Activated gamma-delta T cell treated with anti-CD3 and anti-CD28 coated beads, Interleukin-2, amount 50 U/mL, for 16 hours (primary cell): Measurements from ENCODE around the gene RHEBL1.

Experiments
- DNase-seq: peaks from one replicate; pipeline ENCODE4 v3.0.0-alpha.2; 2020; ENCODE audit warnings: low read depth

Gene RHEBL1

DNA sequence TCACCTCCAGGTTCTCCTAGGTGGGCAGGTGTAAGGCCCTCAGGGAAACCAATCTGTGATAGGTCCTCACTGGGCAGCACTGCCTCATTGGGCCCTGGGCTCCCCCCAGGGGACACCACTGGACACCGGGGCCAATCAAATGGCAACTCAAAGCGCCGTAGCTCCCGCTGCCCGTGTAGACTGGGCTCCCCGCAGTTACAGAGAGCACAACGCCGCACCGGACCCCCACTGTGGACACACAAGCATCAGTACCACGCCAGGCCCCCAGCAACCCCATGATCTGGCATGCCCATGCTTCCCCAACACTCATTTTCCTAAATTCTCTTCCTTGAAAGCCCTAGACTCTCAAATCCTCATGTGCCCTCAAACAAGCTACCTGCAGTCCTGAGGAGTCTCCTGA lies 15.3 kb downstream of the RHEBL1 start:
- no peak for DNase-seq

DNA sequence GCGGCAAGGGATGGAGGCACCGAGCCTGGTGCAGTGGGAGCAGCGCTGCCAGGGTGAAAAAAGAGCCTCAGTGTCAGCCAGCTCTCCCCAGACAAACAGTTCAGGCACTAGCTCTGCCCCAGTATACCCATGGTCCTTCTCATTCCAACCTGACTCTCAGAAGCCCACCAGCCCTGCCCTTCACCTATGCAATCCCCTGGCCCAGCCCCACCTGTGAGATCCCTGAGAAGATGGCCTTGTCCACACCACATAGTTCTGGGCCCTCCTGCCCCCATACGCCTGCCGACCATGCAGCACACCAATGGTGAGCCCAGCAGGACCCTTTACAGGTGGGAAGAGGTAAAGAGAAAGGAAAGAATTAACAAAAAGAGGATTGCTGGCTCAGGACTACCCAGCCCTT lies 15.7 kb downstream of the RHEBL1 start:
- no peak for DNase-seq

DNA sequence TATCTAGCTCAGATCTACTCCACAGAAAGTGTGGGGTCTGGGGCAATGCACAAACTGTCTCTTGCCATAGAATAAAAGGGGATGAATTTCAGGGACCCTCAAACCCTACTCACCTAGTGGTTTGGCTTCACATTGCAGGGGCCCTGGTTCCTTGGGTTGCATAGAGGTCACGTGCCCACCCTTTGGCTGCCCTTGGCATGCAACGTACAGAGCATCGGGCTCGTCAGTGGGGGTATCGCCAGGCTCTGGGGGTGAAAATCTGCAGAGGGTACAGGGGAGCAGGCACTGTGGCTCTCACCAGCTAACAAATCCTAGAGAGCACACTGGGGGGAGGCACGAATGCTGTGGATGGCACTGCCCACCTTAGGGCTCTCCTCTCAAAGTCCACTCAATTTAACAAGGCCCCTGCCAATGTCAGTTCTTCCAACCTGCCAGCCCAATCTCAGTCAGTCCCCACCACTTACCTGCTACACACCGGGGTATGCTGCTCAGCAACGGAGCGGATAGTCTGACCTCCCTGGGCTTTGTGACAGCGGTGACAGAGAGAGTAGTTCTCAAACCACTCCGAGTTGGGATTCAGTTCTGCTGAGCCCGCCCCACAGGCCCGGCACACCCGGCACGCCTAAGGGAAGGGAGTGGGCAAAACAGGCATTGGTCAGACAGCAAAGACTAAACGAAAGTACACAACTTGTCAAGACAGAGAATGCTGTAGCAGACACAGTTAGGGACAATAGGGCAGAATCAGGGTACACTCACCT lies 17.1 kb downstream of the RHEBL1 start:
- DNase-seq: no peak

DNA sequence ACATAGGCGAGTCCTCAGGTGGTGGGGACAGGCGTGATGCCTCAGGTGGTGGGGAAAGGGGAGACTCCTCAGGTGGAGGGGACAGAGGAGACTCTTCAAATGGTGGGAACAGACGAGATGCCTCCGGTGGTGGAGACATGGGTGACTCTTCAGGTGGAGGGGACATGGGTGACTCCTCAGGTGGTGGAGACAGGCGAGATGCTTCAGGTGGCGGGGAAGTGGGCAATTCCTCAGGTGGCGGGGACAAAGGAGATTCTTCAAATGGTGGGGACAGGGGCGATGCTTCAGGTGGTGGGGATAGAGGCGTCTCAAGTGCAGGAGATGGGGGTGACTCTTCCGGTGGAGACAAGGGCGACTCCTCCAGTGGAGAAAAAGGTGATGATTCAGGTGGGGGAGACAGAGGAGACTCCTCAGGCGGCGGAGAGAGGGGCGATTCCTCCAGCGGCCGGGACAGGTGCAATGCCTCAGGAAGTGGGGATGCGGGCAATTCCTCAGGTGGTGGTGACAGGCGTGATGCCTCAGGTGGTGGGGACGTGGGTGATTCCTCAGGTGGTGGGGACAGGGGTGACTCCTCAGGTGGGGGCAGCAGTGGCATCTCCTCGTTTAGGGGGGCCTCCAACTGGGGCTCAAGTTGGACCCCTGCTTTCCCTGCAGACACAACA lies 17.9 kb downstream of the RHEBL1 start:
- DNase-seq: no peak

DNA sequence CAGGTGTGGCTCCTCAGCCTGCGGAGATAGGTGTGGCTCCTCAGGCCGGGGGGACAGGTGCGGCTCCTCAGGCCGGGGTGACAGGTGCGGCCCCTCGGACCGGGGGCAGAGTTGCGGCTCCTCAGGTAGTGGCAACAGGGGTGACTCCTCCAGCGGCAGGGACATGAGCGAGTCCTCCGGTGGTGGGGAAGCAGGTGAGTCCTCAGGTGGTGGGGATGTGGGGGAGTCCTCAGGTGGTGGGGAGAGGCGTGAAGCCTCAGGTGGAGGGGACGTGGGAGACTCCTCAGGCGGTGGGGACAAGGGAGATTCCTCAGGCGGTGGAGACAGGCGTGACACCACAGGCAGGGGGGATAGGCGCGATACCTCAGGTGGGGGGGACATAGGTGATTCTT lies 18.4 kb downstream of the RHEBL1 start:
- no peak for DNase-seq

DNA sequence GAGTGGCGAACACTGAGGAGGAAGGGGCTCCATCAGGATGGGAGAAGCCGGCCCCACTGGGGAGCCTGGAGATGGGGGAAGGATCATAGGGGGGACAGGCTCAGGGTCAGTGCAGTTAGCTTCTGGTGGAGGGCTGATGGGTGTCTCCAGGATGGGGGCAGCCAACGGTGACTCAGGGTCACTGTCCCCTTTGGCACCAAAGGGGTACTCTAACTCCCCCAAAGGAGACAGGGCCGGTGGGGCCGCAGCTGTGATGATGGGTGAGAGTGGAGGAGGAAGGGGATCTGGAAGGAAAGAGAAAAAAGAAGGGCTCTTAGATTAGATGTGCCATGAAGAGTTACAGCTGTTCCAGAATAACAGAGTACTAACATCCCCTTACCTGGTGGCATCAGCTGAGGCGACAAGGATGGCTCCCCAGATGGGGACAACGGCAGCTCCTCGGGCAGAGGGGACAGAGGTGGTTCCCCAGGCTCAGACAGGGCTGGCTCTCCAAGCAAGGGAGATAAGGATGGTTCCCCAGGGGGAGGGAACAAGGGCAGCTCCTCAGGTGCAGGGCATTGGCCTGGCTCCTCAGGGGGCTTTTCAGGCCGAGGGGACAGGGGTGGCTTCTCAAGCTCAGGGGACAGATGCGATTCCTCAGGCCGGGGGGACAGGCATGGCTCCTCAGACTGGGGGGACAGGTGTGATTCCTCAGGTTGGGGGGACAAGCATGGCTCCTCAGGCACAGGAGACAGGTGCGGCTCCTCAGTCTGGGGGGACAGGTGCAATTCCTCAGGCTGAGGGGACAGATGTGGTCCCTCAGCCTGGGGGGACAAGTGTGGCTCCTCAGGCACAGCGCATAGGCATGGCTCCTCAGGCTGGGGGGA lies 19.0 kb downstream of the RHEBL1 start:
- DNase-seq: no peak

DNA sequence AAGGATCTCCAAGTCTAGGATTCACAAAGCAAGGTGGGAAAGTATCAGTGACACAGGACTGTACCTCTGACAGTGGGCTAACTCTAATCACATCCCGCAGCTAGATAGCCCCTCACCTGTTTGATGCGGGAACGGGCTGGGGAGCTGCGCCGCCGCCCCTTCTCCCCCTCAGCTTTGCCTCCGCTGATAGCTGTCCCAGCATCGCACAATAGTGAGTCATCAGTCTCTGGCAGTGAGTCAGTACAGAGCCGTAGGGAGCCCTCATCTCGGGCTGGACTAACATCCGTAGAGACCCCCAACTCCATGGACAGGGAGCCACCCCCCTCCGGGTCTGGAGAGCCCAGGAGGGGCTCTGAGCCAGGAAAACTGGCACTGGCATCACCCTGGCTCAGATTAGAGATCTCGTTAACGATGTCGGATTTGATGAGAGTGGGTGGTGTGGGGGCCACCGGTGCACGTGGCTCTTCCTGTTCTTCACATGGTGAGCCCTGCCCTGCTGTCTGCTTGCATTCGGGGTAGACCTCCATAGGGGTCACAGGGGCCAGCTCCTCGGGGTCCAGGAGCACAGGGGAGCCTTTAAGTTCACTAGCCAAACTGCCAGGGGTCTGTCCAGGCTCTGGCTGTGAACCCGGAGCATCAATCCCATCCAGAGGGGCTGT lies 20.1 kb downstream of the RHEBL1 start:
- DNase-seq: no peak

DNA sequence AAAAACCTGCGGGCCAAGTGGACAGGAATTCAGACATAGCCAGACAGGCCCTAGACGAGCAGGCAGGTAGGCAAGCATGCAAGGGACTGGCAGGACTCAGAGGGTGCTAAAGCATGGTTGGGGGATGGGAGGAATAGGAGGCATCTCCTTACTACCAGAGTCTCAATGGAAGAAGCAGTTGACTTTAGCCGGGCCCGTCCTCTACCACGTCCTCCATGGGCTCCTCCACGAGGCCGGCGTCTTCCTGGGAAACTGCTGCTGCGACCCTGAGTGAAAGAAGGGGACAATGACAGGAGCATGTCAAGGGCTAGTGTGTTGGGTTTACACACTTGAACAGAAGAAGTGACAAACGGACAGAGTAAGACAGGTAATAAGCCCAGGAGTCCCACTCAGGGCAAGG lies 20.8 kb downstream of the RHEBL1 start:
- DNase-seq: no peak

DNA sequence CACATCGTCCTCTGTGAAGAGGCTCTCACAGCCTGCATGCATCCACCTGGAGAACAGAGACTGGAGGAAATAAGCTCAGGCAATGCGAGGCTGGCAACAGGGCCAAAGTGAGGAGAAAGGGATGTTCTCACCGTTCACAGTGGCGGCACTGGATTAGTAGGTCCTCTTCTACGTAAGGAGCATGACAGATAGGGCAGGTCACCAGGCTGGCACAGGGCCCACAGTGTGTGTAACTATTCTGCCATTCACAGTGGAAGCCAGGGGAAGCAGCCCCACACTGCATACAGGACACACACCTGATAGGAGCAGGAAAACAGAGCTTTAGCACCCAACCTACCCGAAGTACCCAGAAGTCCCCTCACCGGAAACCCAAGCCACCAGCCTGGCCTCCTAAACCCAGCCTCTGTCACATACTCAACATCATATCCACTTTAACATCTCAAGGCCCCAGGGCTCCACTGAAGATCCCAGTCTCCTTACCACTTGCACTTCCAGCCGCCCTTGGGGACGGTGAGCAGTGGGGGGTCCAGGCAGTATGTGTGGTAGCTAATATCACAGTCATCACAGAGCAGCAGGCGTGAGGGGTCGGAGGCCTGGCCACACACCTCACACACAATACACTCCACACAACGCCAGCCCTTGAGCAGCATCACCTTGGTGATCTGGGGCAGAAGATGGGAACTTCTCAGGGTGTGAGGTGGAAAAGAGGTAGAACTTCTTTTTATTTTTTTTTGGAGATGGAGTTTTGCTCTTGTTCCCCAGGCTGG lies 23.5 kb downstream of the RHEBL1 start:
- no peak for DNase-seq

DNA sequence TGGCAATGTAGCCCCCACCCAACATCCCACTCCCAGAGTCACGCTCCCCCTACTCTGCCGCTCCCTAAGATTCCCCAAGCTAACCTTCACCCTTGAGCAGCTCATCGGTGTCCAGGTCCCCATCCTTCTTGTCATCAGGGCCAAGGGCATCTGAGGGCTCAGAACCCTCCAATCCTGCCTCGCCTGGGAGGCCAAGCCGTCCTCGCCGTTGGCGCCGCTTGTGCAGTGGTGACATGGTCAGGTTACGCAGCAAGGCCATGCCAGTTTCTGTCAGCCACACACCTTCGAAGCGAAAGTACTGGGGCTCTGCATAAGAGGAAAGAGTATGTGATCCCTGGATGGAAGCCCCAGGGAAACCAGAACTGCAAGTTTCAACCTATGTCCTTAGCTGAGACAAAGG lies 25.1 kb downstream of the RHEBL1 start:
- no peak for DNase-seq

DNA sequence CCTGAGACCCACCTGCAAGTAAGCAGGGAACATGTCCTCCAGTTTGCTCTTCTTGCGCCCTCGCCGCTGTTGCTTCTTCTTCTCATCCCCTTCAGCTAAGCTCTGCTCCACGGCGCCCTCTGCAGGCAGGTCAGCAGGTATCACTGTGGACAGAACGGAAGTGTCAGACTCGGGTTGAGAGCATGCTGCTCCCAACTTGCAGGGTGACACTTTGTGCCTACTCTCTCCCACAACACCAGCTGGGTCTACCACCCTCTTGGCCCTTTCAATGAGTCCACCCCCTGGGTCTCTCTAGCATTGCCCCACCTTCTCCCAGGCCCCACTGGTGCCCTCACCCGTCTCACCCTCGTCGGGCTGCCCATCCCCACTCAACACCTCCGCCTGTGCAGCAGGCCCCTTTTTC lies 25.9 kb downstream of the RHEBL1 start:
- DNase-seq: peak; percentile 63

DNA sequence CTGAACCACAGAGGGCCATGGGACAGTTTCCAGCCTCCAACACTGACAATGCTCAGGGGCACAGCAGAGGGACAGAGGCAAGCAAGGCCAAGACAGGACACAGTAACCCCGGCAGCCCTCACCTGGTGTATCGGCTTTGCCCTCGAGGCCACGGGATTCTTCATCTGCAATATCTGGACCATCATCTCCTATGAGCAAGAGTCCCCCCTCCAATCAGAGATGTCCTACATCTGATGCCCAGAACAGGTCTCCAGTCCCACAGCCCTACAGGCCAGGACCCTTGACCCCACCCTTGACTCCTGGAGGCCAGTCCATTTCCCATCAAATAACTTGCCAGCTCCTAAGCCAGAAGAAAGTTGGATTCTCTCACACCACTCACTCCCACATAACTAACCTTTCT lies 26.5 kb downstream of the RHEBL1 start:
- DNase-seq: no peak

DNA sequence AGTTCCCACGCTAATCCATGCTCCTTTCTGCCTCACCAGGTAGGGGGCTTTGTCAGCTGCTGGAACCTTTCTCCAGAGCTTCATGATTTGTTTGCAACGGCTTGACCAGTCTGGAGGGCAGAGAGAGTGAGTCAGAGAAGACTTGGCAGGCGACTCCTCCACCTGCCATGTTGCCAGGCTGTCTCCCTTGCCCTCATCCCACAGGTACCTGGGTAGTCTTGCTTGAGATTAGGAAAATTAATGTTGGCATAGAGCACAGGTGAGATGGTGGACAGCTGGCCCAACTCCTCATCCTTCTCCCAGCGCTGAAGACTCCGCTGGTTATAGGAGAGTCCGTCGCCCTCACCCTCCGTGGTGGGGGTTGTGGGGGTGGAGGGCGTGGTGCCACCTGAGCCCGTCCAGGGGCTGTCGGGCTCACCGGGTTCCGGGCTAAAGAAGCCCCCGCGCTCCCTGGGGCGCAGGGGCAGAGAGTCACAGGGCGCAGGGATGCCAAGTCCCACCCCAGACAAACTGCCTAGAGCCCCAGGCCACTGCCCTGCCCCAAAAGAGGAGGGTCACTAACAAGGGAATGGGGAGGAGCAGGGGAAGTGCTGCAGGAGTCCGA lies 27.8 kb downstream of the RHEBL1 start:
- no peak for DNase-seq

DNA sequence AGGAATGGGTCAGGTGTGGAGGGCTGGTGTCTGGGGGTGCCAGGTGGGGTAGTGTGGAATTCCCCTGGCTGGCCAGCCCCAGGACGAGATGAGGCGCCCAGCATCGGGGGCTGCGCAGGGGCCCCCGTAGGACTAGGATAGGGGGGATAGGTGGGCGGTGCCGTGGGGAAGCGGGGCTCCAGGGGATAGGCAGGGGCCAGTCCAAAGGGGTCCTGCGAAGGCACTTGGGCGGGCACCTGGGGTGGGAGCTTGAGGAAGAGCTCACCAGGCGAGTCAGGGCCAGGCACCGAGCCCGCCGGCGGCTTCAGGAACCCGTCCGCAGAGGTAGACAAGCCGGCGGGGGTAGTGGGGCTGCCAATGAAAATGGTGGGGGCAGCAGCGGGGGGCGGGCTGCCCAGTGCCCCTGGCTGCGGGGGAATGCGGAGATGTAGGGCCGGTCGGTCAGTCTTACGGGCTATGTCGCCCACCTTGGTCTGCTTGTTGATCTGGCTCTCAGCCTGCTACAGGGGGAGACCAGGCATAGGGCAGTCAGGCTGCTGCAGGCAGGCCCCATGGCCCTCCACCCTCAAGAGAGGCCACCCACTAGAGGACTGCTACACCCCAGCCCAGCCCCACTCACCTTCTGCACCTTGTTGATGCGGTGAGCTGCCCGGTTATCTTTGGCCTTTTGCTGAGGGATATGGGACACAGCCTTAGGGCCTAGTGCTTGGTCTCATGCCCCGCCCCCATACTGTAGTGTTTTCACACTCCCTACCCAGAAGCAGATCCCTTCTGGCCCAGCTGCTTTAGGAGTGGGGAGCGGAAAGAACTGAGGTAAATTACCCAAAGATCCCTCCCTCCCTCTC lies 28.5 kb downstream of the RHEBL1 start:
- no peak for DNase-seq

DNA sequence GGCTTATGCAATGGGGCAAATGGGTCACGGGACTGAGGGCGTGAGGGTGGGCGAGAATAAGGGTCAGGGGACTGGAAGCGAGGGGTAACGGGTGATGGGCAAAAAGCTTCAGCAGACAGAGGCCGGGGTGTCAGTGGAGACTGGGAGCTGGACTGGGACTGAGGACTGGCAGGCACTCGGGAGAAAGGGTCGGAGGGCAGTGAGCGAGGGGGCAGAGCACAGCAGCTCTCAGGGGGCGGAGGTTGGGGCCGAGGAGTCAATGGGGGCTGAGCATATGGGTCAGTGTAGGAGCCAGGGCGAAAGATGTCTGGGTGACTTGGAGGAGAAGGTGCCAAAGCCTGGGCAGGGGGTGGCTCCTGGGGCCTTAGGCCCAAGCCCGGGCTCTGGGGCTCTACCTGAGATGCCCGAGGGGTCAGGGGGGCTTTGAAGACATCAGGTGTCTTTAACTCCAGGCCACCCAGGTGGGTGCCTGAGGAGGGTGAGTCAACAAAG lies 29.4 kb downstream of the RHEBL1 start:
- no peak for DNase-seq

DNA sequence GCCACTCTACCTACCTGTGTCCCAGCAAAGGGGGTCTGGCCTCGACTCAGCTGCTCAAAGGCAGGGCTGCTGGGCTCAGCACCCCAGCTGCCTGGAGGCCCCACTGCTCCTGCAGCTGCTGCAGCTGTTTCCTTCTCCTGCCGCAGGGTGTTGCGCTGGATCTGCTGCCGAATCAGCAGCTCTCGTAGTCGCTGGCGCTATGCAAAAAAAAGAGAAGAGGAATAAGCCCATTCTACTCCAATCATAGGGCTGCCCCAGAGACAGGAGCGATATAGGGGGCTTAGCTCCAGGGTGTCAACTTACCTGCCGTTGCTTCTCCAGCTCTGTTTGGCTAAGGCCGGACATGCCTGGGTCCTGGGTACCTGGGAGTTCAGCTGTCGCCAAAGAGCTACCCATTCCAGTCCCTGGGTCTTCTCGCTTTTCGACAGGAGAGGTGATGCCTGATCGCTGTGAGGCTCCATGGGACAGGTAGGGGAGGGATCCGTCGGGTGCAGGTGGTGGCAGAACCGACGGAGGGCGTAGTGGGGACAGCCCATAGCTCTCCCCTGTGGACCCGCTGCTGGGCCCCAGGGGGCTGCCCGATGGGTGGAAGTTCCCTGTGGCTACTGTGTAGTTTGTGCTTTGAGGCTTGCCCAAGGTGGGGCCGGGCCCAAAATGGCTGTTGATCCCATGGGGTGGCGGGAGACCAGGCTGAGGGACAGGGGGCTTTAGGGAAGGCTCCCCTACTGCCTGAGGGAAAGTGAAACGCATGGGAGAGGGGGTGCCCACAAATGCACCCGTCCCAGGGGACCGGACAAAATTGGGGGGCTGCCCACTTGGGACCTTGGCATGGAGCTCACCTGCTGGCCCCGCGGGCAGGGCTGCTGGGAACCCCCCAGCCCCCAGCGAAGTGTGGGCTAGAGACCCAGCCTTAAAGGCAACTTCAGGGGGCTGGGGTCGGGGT lies 30.1 kb downstream of the RHEBL1 start:
- DNase-seq: no peak

DNA sequence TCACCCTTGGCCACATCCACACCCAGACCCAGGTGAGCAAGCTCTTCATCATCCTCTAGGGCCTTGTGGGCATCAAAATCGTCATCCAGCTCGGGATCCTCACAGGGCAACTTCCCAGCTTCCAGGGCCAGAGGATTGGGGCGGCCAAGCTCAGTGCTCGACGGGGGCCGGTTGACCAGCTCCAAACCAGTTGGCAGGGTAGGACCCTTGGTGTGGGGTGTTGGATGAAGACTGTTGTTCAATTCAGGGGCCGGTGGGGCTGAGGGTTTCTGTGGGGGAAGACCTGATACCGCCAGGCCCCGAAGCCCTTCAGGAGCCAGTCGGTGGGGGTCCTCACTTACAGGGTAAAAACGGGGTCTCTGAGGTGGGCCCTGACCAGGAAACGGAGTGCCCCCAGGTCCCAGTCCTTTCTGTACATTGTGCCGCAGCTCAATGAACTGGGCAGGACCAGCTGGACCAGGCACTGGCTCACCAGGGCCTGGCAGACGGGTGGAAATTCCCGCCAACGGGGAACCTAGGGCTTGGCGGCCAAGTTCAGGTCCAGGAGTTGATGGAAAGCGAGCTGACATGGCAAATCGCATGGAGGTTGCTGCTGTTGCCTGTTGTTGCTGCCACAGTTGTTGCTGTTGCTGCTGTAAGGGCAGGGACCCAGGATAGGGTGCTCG lies 31.4 kb downstream of the RHEBL1 start:
- DNase-seq: no peak

DNA sequence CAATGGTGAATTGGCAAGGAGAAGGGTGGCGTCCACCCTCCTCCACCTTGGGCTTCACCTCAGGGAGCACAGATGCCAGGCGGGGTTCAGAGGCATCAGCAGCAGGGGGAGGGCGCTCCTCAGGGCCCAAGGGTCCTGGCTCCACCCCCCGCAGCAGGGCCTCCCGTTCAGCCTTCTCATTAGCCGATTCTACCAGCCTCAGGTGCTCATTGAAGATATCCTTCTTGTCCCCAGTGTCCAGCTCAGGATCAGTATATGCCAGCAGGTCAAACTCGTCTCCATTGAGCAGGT lies 31.9 kb downstream of the RHEBL1 start:
- no peak for DNase-seq
